Testis (tissue), 2 donors: ENCODE results near the gene SLC35C1.

Experiments
- POLR2A ChIP-seq: fragments of 450-650 bp; IDR thresholded peaks from one replicate; pipeline ENCODE4 v1.6.1; 2017; ENCODE audit warnings: antibody characterized with exemption, mild to moderate bottlenecking, moderate library complexity
- TF ChIP-seq, protein P1 (sequence below), 3 experiments: fragments of 450-650 bp in 2 of 3; fragments of 200-600 bp in 1 of 3; sonication (generic) in 1 of 3; IDR thresholded peaks; one replicate each; pipeline ENCODE4 v1.5.1; 2016 to 2019; ENCODE audit warnings: antibody characterized with exemption in 3 of 3, mild to moderate bottlenecking in 2 of 3, moderate library complexity in 1 of 3

DNA sequence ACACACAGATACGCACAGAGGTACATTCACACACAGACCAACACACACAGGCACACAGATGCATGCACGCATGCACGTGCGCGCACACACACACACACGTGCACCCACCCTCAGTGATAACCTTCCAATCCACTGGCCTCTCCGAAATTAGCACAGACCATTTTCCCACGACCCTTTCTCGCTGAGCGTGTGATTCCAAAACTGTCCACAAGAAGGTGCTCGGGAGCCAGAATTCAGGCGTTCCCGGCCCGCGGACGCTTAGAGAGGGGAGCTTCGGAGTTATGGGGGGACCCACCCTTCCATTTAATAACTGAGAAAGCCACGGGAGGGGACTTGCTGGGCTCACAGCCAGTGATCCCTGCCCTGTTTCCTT lies 33.8 kb upstream of the SLC35C1 start:
- TF ChIP-seq, protein P1, sequence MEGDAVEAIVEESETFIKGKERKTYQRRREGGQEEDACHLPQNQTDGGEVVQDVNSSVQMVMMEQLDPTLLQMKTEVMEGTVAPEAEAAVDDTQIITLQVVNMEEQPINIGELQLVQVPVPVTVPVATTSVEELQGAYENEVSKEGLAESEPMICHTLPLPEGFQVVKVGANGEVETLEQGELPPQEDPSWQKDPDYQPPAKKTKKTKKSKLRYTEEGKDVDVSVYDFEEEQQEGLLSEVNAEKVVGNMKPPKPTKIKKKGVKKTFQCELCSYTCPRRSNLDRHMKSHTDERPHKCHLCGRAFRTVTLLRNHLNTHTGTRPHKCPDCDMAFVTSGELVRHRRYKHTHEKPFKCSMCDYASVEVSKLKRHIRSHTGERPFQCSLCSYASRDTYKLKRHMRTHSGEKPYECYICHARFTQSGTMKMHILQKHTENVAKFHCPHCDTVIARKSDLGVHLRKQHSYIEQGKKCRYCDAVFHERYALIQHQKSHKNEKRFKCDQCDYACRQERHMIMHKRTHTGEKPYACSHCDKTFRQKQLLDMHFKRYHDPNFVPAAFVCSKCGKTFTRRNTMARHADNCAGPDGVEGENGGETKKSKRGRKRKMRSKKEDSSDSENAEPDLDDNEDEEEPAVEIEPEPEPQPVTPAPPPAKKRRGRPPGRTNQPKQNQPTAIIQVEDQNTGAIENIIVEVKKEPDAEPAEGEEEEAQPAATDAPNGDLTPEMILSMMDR (IDR thresholded peaks at IDR 0.05): peak; percentile 83 to 94 (median 92)
- no peak for TF ChIP-seq POLR2A
